Measurements from ENCODE around the gene LGR5. TPM values are rescaled to one million over a fixed set of nuclear protein-coding genes. Genes with fewer than 3 reads are reported as not detected.

Gene LGR5
- total RNA-seq, 1 experiment from 2014 or later: not detected

- Histone ChIP-seq H3K79me2 (ENCODE audit: low read length) (no peaks in the 10 kb centered on the region), H2AFZ (ENCODE audit: low read length) (peak overlapping the region; percentile 94), H3K27me3 (ENCODE audit: low read length) (no peaks in the 10 kb centered on the region), H3K4me1 (ENCODE audit: low read length) (peaks cover 13% of the 10 kb centered on the region), H3K27ac (ENCODE audit: low read length) (no peak overlapping the region), H3K4me2 (ENCODE audit: low read depth, low read length, poor library complexity, severe bottlenecking) (peak overlapping the region; percentile 8), H4K20me1 (ENCODE audit: insufficient read depth, low read depth, low read length) (no peaks in the 10 kb centered on the region), H3K4me3 (ENCODE audit: low read length) (no peak overlapping the region), H3K9me2 (replicated peaks; ENCODE audit: insufficient read depth, low read length) (no peaks in the 10 kb centered on the region), H3K36me3 (ENCODE audit: insufficient read depth, low read length) (no peaks in the 10 kb centered on the region), H3K9ac (ENCODE audit: low read length) (no peak overlapping the region), H3K9me3 (ENCODE audit: low read length) (no peaks in the 10 kb centered on the region)
- DNase-seq: peak; percentile 63
Measured at GRCh38 chr12:71503579-71504391, 64.2 kb downstream of the LGR5 start.

- DNase-seq: no peak
- Histone ChIP-seq H2AFZ (ENCODE audit: low read length) (peak overlapping the region; percentile 94; the same call in 1 of the 2 replicates), H3K9ac (ENCODE audit: low read length) (no peak overlapping the region), H3K27ac (ENCODE audit: low read length) (no peak overlapping the region), H3K27me3 (ENCODE audit: low read length) (no peaks in the 10 kb centered on the region), H4K20me1 (ENCODE audit: insufficient read depth, low read depth, low read length) (no peaks in the 10 kb centered on the region), H3K4me2 (ENCODE audit: low read depth, low read length, poor library complexity, severe bottlenecking) (no peak overlapping the region), H3K36me3 (ENCODE audit: insufficient read depth, low read length) (no peaks in the 10 kb centered on the region), H3K4me1 (ENCODE audit: low read length) (peaks cover 13% of the 10 kb centered on the region), H3K79me2 (ENCODE audit: low read length) (no peaks in the 10 kb centered on the region), H3K9me2 (replicated peaks; ENCODE audit: insufficient read depth, low read length) (no peaks in the 10 kb centered on the region), H3K4me3 (ENCODE audit: low read length) (no peak overlapping the region), H3K9me3 (ENCODE audit: low read length) (no peaks in the 10 kb centered on the region)
Measured at GRCh38 chr12:71504476-71504875, 64.9 kb downstream of the LGR5 start.

GRCh38 chr12:71509705-71510104 lies 70.1 kb downstream of the LGR5 start:
- Histone ChIP-seq H3K27me3 (ENCODE audit: low read length) (no peaks in the 10 kb centered on the region), H2AFZ (ENCODE audit: low read length) (no peak overlapping the region), H3K4me2 (ENCODE audit: low read depth, low read length, poor library complexity, severe bottlenecking) (no peak overlapping the region), H4K20me1 (ENCODE audit: insufficient read depth, low read depth, low read length) (no peaks in the 10 kb centered on the region), H3K9me2 (replicated peaks; ENCODE audit: insufficient read depth, low read length) (no peaks in the 10 kb centered on the region), H3K4me1 (ENCODE audit: low read length) (no peaks in the 10 kb centered on the region), H3K79me2 (ENCODE audit: low read length) (no peaks in the 10 kb centered on the region), H3K36me3 (ENCODE audit: insufficient read depth, low read length) (no peaks in the 10 kb centered on the region), H3K4me3 (ENCODE audit: low read length) (no peak overlapping the region), H3K27ac (ENCODE audit: low read length) (no peak overlapping the region), H3K9ac (ENCODE audit: low read length) (no peak overlapping the region), H3K9me3 (ENCODE audit: low read length) (no peaks in the 10 kb centered on the region)
- DNase-seq: no peak

GRCh38 chr12:71517145-71517846 lies 77.7 kb downstream of the LGR5 start:
- H3K27ac ChIP-seq (ENCODE audit: low read length): no peak overlapping the region
- no peaks in the 10 kb centered on the region for H3K9me2 ChIP-seq (replicated peaks; ENCODE audit: insufficient read depth, low read length)
- H3K36me3 ChIP-seq (ENCODE audit: insufficient read depth, low read length): no peaks in the 10 kb centered on the region
- H3K9me3 ChIP-seq (ENCODE audit: low read length): no peaks in the 10 kb centered on the region
- no peak overlapping the region for H3K9ac ChIP-seq (ENCODE audit: low read length)
- H4K20me1 ChIP-seq (ENCODE audit: insufficient read depth, low read depth, low read length): no peaks in the 10 kb centered on the region
- H3K4me3 ChIP-seq (ENCODE audit: low read length): no peak overlapping the region
- no peaks in the 10 kb centered on the region for H3K79me2 ChIP-seq (ENCODE audit: low read length)
- H3K27me3 ChIP-seq (ENCODE audit: low read length): no peaks in the 10 kb centered on the region
- no peaks in the 10 kb centered on the region for H3K4me1 ChIP-seq (ENCODE audit: low read length)
- no peak for DNase-seq
- H3K4me2 ChIP-seq (ENCODE audit: low read depth, low read length, poor library complexity, severe bottlenecking): no peak overlapping the region
- no peak overlapping the region for H2AFZ ChIP-seq (ENCODE audit: low read length)

- no peak overlapping the region for H3K4me2 ChIP-seq (ENCODE audit: low read depth, low read length, poor library complexity, severe bottlenecking)
- no peak overlapping the region for H2AFZ ChIP-seq (ENCODE audit: low read length)
Measured at GRCh38 chr12:71521125-71521524, 81.5 kb downstream of the LGR5 start.

GRCh38 chr12:71524626-71525025 lies 85.0 kb downstream of the LGR5 start:
- Histone ChIP-seq H3K9me2 (replicated peaks; ENCODE audit: insufficient read depth, low read length) (no peaks in the 10 kb centered on the region), H3K9ac (ENCODE audit: low read length) (no peak overlapping the region), H2AFZ (ENCODE audit: low read length) (no peak overlapping the region), H3K27me3 (ENCODE audit: low read length) (no peaks in the 10 kb centered on the region), H3K36me3 (ENCODE audit: insufficient read depth, low read length) (no peaks in the 10 kb centered on the region), H3K4me2 (ENCODE audit: low read depth, low read length, poor library complexity, severe bottlenecking) (no peak overlapping the region), H3K27ac (ENCODE audit: low read length) (no peak overlapping the region), H3K9me3 (ENCODE audit: low read length) (no peaks in the 10 kb centered on the region), H3K79me2 (ENCODE audit: low read length) (no peaks in the 10 kb centered on the region), H3K4me3 (ENCODE audit: low read length) (no peak overlapping the region), H4K20me1 (ENCODE audit: insufficient read depth, low read depth, low read length) (no peaks in the 10 kb centered on the region), H3K4me1 (ENCODE audit: low read length) (no peaks in the 10 kb centered on the region)
- DNase-seq: no peak

More at GRCh38 chr12:71521125-71521524, 81.5 kb downstream of the LGR5 start:
- no peak overlapping the region for H3K4me3 ChIP-seq (ENCODE audit: low read length)
- no peaks in the 10 kb centered on the region for H4K20me1 ChIP-seq (ENCODE audit: insufficient read depth, low read depth, low read length)
- no peaks in the 10 kb centered on the region for H3K4me1 ChIP-seq (ENCODE audit: low read length)
- no peaks in the 10 kb centered on the region for H3K9me3 ChIP-seq (ENCODE audit: low read length)
- no peaks in the 10 kb centered on the region for H3K79me2 ChIP-seq (ENCODE audit: low read length)
- H3K27ac ChIP-seq (ENCODE audit: low read length): no peak overlapping the region
- no peak overlapping the region for H3K9ac ChIP-seq (ENCODE audit: low read length)
- DNase-seq: no peak
- no peaks in the 10 kb centered on the region for H3K27me3 ChIP-seq (ENCODE audit: low read length)
- H3K36me3 ChIP-seq (ENCODE audit: insufficient read depth, low read length): no peaks in the 10 kb centered on the region
- no peaks in the 10 kb centered on the region for H3K9me2 ChIP-seq (replicated peaks; ENCODE audit: insufficient read depth, low read length)

GRCh38 chr12:71533703-71534102 lies 94.1 kb downstream of the LGR5 start:
- Histone ChIP-seq H3K9me2 (replicated peaks; ENCODE audit: insufficient read depth, low read length) (no peaks in the 10 kb centered on the region), H3K79me2 (ENCODE audit: low read length) (no peaks in the 10 kb centered on the region), H2AFZ (ENCODE audit: low read length) (no peak overlapping the region), H3K4me3 (ENCODE audit: low read length) (no peak overlapping the region), H3K9ac (ENCODE audit: low read length) (no peak overlapping the region), H3K27me3 (ENCODE audit: low read length) (no peaks in the 10 kb centered on the region), H3K4me1 (ENCODE audit: low read length) (no peaks in the 10 kb centered on the region), H4K20me1 (ENCODE audit: insufficient read depth, low read depth, low read length) (no peaks in the 10 kb centered on the region), H3K4me2 (ENCODE audit: low read depth, low read length, poor library complexity, severe bottlenecking) (no peak overlapping the region), H3K36me3 (ENCODE audit: insufficient read depth, low read length) (no peaks in the 10 kb centered on the region), H3K27ac (ENCODE audit: low read length) (no peak overlapping the region), H3K9me3 (ENCODE audit: low read length) (no peaks in the 10 kb centered on the region)
- no peak for DNase-seq

GRCh38 chr12:71536279-71536938 lies 96.8 kb downstream of the LGR5 start:
- no peak overlapping the region for H3K27ac ChIP-seq (ENCODE audit: low read length)
- no peak overlapping the region for H3K4me2 ChIP-seq (ENCODE audit: low read depth, low read length, poor library complexity, severe bottlenecking)
- H2AFZ ChIP-seq (ENCODE audit: low read length): no peak overlapping the region
- H4K20me1 ChIP-seq (ENCODE audit: insufficient read depth, low read depth, low read length): no peaks in the 10 kb centered on the region
- H3K4me3 ChIP-seq (ENCODE audit: low read length): no peak overlapping the region
- no peaks in the 10 kb centered on the region for H3K9me2 ChIP-seq (replicated peaks; ENCODE audit: insufficient read depth, low read length)
- no peaks in the 10 kb centered on the region for H3K9me3 ChIP-seq (ENCODE audit: low read length)
- no peaks in the 10 kb centered on the region for H3K4me1 ChIP-seq (ENCODE audit: low read length)
- H3K79me2 ChIP-seq (ENCODE audit: low read length): no peaks in the 10 kb centered on the region
- DNase-seq: no peak
- no peak overlapping the region for H3K9ac ChIP-seq (ENCODE audit: low read length)
- H3K36me3 ChIP-seq (ENCODE audit: insufficient read depth, low read length): no peaks in the 10 kb centered on the region
- no peaks in the 10 kb centered on the region for H3K27me3 ChIP-seq (ENCODE audit: low read length)
